Measurements from ENCODE around the gene RRP8.

The RRP8 gene

DNA sequence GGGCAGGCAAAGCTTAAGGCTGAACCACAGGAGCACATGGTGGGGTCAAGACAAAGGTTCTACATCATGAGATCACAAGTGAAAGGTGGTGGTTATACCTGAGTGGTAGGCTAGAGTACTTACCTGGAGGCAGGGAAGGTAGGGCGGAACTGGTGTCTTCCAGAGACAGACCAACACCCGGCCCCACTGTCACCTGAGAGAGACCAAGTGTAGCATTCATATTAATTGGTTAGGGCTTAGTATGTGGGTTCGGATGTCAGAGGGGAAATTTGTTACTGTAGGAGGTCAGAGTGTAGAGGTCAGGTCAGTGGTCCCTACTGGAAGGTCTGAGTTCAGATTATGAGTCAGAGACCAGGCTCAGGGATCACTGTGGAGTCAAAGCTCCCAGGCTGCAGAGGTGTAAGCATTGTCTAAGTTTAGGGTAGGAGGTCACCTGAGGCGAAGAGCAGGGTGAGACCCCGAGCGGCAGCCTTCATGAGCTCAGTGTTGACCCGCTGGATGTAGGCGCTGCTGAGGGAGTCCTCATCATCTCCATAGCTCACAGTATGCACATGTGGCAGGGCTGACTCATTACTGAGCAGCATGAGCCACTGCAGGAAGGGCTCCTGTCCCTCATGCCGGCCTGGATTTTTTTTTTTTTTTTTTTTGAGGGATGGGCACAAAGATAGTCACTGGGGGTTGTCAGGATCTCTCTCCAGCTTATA lies 12.6 kb upstream of the RRP8 start:
- no peak for DNase-seq (ENCODE audit: extremely low read depth, low read depth)
- TF ChIP-seq, protein P1, sequence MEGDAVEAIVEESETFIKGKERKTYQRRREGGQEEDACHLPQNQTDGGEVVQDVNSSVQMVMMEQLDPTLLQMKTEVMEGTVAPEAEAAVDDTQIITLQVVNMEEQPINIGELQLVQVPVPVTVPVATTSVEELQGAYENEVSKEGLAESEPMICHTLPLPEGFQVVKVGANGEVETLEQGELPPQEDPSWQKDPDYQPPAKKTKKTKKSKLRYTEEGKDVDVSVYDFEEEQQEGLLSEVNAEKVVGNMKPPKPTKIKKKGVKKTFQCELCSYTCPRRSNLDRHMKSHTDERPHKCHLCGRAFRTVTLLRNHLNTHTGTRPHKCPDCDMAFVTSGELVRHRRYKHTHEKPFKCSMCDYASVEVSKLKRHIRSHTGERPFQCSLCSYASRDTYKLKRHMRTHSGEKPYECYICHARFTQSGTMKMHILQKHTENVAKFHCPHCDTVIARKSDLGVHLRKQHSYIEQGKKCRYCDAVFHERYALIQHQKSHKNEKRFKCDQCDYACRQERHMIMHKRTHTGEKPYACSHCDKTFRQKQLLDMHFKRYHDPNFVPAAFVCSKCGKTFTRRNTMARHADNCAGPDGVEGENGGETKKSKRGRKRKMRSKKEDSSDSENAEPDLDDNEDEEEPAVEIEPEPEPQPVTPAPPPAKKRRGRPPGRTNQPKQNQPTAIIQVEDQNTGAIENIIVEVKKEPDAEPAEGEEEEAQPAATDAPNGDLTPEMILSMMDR (IDR thresholded peaks at IDR 0.05; ENCODE audit: low read depth, low read length) = no peak

DNA sequence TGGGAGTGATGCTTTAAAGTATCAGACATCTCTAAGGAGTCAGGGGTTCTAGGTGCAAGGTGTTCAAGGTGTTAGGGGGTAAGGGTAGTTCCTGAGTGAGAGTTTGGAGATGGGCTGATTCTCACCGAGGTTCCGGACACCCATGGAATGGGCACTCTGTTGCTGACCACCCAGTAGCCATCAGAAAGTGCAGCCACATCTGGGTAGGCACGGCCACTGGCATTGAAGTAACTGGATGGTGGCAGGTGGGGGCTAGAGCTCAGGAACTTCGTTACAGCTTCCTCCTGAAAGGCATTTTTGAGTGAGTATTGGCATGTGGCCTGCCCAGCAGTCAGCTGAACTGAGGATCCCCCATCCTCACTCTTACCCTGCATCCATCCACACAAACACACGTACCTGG lies 11.6 kb upstream of the RRP8 start:
- TF ChIP-seq, protein P1 (IDR thresholded peaks at IDR 0.05; ENCODE audit: low read depth, low read length) = no peak
- no peak for DNase-seq (ENCODE audit: extremely low read depth, low read depth)

DNA sequence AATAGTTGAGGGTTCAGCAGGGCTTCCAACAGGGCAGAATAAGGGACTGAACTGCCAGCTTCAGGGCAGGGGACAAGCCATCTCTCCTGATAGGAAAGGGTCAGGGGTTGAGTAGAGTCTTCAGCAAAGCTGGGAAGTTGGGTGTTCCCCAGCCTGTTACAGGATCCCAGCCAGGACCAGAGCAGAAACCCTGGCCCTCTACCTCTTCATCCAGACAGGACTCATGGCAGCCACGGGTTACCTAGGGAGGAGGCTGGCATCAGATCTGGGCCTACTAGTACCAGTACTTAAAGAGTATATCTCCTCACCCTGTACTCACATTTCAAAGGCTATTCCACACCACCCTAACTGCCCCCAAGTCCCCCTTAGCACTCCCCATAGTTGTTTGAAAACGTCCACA lies 11.0 kb upstream of the RRP8 start:
- TF ChIP-seq, protein P1 (IDR thresholded peaks at IDR 0.05; ENCODE audit: low read depth, low read length) = no peak
- DNase-seq (ENCODE audit: extremely low read depth, low read depth) = no peak

DNA sequence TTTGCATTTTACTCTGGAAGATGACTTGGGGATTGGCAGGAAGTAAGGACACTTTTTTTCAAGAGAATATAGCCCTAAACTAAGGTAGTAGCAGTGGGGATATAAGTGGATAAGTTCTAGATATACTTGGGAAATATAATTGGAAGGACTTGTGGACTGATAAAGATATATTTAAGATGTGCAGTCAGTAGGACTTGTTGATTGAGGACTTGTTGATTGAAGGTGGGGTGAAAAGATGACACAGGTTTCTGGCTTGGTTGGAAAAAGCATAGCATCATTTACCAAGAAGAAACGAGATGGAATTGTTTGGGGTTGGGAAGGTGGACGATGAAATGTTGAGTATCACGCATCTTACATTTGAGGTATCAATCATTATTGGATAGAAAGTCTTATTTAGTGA lies 10.1 kb upstream of the RRP8 start:
- TF ChIP-seq, protein P1 (IDR thresholded peaks at IDR 0.05; ENCODE audit: low read depth, low read length) = no peak
- DNase-seq (ENCODE audit: extremely low read depth, low read depth) = no peak

DNA sequence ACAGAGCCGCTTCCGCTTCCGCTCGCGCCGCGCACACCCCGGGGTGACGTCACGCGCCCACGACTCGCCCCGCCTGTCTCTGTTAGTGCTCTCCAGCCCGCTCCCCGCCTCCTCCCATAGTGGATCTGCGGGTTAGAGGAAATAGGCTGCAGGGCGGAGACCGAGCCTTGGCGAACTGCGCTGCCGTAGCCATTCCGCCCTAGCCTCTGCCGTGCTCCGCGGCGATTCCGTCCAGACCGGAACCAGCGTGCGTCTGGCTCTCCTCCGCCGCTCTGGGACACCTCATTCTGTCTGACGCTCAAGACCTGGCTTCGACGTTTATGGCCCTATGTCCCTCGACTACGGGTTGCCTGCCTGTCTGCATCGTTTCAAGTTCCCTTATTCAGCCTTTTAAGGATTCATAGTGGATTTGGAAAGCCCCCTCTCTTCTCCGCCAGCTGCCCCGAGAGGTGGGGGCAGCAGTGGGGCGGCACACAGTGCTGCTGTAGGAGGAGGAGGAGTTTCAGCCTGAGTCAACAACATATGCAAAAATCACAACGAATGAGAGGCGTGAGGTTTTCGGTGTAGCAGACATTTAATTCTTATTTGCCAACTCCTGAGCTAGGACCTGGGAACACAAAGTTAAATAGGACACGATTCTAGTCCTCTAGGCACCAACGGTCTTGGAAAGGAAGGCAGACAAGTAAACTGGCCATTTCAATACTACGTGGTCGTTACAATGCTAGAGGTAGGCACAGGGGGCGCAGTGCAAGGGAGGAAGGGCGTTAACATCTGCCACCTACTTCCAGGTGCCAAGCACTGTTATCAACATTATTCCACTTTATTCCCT lies 9.0 kb upstream of the RRP8 start, which contains the start of gene TAF10:
TAF10 (minus strand) TSS at position 4 of the 829 bp plus-strand sequence. CDS start 27 bp downstream, outside the sequence.
- TF ChIP-seq, protein P1 (IDR thresholded peaks at IDR 0.05; ENCODE audit: low read depth, low read length) = peak; percentile 48
- peak; percentile 91 for DNase-seq (ENCODE audit: extremely low read depth, low read depth)

DNA sequence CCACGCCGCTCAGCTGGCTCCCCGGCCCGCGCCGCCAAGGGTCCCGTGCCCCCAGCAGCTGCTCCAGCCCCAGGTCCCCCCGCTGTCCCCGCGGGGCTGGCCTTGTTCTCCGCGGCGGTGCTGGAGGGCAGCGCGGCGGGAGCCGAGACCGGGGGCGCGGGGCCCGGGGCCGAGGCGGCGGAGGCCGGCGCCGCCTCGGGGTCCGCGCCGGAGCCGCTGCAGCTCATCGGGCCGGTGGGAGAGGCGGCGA lies 8.5 kb upstream of the RRP8 start:
- TF ChIP-seq, protein P1 (IDR thresholded peaks at IDR 0.05; ENCODE audit: low read depth, low read length) = no peak

More for the DNA sequence above, 8.5 kb upstream of the RRP8 start:
- no peak for DNase-seq (ENCODE audit: extremely low read depth, low read depth)
